Gastrocnemius medialis (tissue), 4 donors: ENCODE results near the gene CNKSR1.

Experiments
- POLR2A ChIP-seq, 2 donors: fragments of 450-650 bp; IDR thresholded peaks; one replicate each; pipeline ENCODE4 v1.6.1; 2017; ENCODE audit warnings: antibody characterized with exemption in 2 of 2, mild to moderate bottlenecking in 2 of 2, moderate library complexity in 2 of 2
- TF ChIP-seq, protein P1 (sequence below), 5 experiments: fragments of 450-650 bp in 3 of 5; fragments of 200-600 bp in 2 of 5; sonication (generic) in 2 of 5; IDR thresholded peaks in 4 of 5; conservative IDR thresholded peaks in 1 of 5; 1 replicate in 4 of 5; 2 replicates in 1 of 5; pipeline ENCODE4 v1.5.1; 2016 to 2019; ENCODE audit warnings: antibody characterized with exemption in 5 of 5, mild to moderate bottlenecking in 3 of 5, moderate library complexity in 3 of 5

DNA sequence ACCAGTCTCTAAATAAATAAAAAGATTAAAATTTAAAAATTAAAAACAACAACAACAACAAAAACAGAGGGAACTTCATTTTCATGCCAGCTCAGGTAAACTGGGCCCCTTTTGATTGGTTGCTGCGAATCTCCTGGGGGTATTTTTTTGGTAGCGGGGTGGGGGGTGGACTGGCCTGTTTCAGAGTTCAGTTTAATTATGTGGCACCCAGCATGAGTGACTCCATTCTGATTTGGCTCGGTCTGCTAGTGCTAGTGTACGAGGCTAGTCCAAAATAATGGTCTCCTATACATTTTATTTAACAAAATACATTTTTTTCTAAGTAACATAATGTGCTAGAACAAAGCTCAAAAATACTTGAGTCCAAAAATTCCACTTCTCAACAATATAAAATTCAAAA, 47.5 kb upstream of the CNKSR1 start:
- no peak for TF ChIP-seq POLR2A (IDR thresholded peaks at IDR 0.05)
- TF ChIP-seq, protein P1, sequence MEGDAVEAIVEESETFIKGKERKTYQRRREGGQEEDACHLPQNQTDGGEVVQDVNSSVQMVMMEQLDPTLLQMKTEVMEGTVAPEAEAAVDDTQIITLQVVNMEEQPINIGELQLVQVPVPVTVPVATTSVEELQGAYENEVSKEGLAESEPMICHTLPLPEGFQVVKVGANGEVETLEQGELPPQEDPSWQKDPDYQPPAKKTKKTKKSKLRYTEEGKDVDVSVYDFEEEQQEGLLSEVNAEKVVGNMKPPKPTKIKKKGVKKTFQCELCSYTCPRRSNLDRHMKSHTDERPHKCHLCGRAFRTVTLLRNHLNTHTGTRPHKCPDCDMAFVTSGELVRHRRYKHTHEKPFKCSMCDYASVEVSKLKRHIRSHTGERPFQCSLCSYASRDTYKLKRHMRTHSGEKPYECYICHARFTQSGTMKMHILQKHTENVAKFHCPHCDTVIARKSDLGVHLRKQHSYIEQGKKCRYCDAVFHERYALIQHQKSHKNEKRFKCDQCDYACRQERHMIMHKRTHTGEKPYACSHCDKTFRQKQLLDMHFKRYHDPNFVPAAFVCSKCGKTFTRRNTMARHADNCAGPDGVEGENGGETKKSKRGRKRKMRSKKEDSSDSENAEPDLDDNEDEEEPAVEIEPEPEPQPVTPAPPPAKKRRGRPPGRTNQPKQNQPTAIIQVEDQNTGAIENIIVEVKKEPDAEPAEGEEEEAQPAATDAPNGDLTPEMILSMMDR (IDR thresholded peaks at IDR 0.05 in 4 of 5, conservative IDR thresholded peaks at IDR 0.05 in 1 of 5): no peak
